Measurements from ENCODE around the gene CRADD. TPM values are rescaled to one million over a fixed set of nuclear protein-coding genes. Genes with fewer than 3 reads are reported as not detected.
A peak's percentile ranks its signal among the peaks of the same experiment; 100 is the strongest.

Gene CRADD
- total and polyA plus RNA-seq, 4 donors, result 16.9 to 33.4 (median 20.0) TPM

DNA sequence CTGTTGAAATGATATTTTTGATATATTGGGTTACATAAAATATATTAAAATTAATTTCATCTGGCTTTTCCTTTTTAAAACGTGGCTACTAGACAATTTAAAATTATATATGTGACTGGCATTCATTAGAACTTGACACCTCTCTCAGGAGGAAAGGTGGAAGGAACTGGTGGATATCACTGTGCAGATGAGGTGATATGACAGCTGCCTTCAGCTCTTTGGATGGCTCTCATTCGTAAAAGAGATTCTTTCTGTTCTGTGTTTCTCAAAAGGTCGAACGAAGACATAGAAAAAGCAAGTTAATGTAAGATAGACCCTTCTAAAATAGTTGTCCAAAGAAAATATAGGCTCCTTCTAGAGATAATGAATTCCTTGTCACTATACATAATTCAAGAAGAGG is 36.6 kb downstream of the CRADD start:
- WGBS, 2 donors, result 90 to 91% methylated on average over 4 of the region's 4 CpGs

DNA sequence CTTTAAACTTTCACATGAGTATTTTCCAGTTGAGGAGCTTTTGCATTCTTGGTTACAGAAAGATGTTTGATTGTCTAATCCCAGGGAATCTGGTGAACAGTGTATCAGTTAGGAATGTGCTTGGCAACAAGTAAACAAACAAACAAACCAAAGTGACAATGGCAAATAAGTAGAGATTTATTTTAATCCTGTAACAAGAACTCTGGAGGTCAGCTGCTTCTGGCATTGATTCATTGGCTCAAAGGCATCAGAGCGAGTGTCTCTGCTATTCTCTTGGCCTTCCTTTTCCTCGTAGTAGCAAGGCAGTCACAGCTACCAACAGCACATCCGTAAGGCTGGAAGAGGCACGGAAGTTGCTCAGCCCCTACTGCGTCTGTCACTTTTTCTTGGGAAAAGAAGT is 37.2 kb downstream of the CRADD start:
- no peaks in the 10 kb centered on the region for H3K4me1 ChIP-seq (ENCODE audit: control insufficient read depth in 1 of 2, insufficient read depth in 2 of 2, low read length in 2 of 2)
- ATAC-seq (ENCODE audit: low FRiP score) (no peak), DNase-seq (no peak)
- H3K36me3 ChIP-seq (ENCODE audit: control insufficient read depth in 1 of 2, insufficient read depth in 2 of 2, low read length in 1 of 2), result no peaks in the 10 kb centered on the region
- H3K9me3 ChIP-seq (ENCODE audit: control insufficient read depth, low read length), result no peaks in the 10 kb centered on the region
- no peak overlapping the region for H3K4me3 ChIP-seq (ENCODE audit: low read length in 2 of 2)
- intact Hi-C loops (cut with DNase I), result no loop called here
- 64 to 70% methylated on average over 5 of the region's 5 CpGs for WGBS, 2 donors
- H3K27ac ChIP-seq (ENCODE audit: low read depth in 1 of 2, low read length in 2 of 2), result peak overlapping the region; percentile 54 to 60
- H3K27me3 ChIP-seq (ENCODE audit: control insufficient read depth in 1 of 2, insufficient read depth in 2 of 2, low read length in 1 of 2), result no peaks in the 10 kb centered on the region

More for the DNA sequence above, 36.6 kb downstream of the CRADD start:
- ATAC-seq (ENCODE audit: low FRiP score), result no peak
- Histone ChIP-seq H3K27ac (ENCODE audit: low read depth in 1 of 2, low read length in 2 of 2) (no peak overlapping the region), H3K27me3 (ENCODE audit: control insufficient read depth in 1 of 2, insufficient read depth in 2 of 2, low read length in 1 of 2) (no peaks in the 10 kb centered on the region), H3K9me3 (ENCODE audit: control insufficient read depth, low read length) (no peaks in the 10 kb centered on the region), H3K4me1 (ENCODE audit: control insufficient read depth in 1 of 2, insufficient read depth in 2 of 2, low read length in 2 of 2) (no peaks in the 10 kb centered on the region), H3K36me3 (ENCODE audit: control insufficient read depth in 1 of 2, insufficient read depth in 2 of 2, low read length in 1 of 2) (no peaks in the 10 kb centered on the region), H3K4me3 (ENCODE audit: low read length in 2 of 2) (no peak overlapping the region)
- DNase-seq, result no peak
- intact Hi-C loops (cut with DNase I), result no loop called here

DNA sequence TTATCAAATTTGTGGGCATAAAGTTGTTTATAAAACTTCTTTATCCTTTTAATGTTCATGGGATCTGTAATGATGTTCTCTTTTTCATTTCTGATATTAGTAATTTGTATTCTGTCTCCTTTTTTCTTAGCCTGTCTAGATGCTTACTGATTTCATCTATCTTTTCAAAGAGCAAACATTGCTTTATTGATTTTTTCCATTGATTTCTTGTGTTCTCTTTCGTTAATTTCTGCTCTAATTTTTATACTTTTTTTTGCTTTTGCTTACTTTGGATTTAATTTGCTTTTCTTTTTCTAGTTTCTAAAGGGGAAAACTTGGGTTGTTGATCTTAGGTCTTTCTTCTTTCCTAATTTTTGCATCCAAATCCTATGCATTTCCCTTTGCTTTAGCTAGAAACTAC is 42.5 kb downstream of the CRADD start:
- Histone ChIP-seq H3K36me3 (ENCODE audit: control insufficient read depth in 1 of 2, insufficient read depth in 2 of 2, low read length in 1 of 2) (no peaks in the 10 kb centered on the region), H3K27me3 (ENCODE audit: control insufficient read depth in 1 of 2, insufficient read depth in 2 of 2, low read length in 1 of 2) (no peaks in the 10 kb centered on the region), H3K27ac (ENCODE audit: low read depth in 1 of 2, low read length in 2 of 2) (no peak overlapping the region), H3K4me3 (ENCODE audit: low read length in 2 of 2) (no peak overlapping the region), H3K9me3 (ENCODE audit: control insufficient read depth, low read length) (no peaks in the 10 kb centered on the region), H3K4me1 (ENCODE audit: control insufficient read depth in 1 of 2, insufficient read depth in 2 of 2, low read length in 2 of 2) (no peaks in the 10 kb centered on the region)
- 91 to 94% methylated on average over 1 of the region's 1 CpG for WGBS, 2 donors
- DNase-seq (no peak), ATAC-seq (ENCODE audit: low FRiP score) (no peak)
- intact Hi-C loops (cut with DNase I), result no loop called here

GRCh38 chr12:93720559-93720958 is 43.4 kb downstream of the CRADD start:
- WGBS, 2 donors, result 95 to 99% methylated on average over 2 of the region's 2 CpGs
- no peak for ATAC-seq (ENCODE audit: low FRiP score)
- intact Hi-C loops (cut with DNase I), result no loop called here

DNA sequence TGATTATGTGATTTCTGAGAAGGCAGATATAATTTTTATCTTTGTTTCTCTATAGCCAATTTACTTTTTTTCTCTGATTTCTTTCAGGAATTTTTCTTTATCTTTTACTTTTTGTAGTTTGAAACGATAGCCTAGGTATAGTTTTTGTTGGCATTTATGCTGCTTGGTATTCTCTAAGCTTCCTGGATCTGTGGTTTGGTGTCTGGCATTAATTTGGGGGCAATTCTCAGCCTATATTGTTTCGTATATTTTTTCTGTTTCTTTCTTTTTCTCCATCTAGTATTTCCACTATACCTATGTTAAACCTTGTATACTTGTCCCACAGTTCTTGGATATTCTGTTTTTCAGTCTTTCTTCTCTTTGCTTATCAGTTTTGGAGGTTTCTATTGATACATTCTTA is 45.0 kb downstream of the CRADD start:
- Histone ChIP-seq H3K36me3 (ENCODE audit: control insufficient read depth in 1 of 2, insufficient read depth in 2 of 2, low read length in 1 of 2) (no peaks in the 10 kb centered on the region), H3K4me3 (ENCODE audit: low read length in 2 of 2) (no peak overlapping the region), H3K9me3 (ENCODE audit: control insufficient read depth, low read length) (no peaks in the 10 kb centered on the region), H3K27me3 (ENCODE audit: control insufficient read depth in 1 of 2, insufficient read depth in 2 of 2, low read length in 1 of 2) (no peaks in the 10 kb centered on the region), H3K27ac (ENCODE audit: low read depth in 1 of 2, low read length in 2 of 2) (no peak overlapping the region), H3K4me1 (ENCODE audit: control insufficient read depth in 1 of 2, insufficient read depth in 2 of 2, low read length in 2 of 2) (no peaks in the 10 kb centered on the region)
- intact Hi-C loops (cut with DNase I), result no loop called here
- 82 to 89% methylated on average over 2 of the region's 2 CpGs for WGBS, 2 donors
- no peak for ATAC-seq (ENCODE audit: low FRiP score)
- no peak for DNase-seq

More at GRCh38 chr12:93720559-93720958, 43.4 kb downstream of the CRADD start:
- DNase-seq, result no peak
- H3K4me1 ChIP-seq (ENCODE audit: control insufficient read depth in 1 of 2, insufficient read depth in 2 of 2, low read length in 2 of 2), result no peaks in the 10 kb centered on the region
- no peak overlapping the region for H3K4me3 ChIP-seq (ENCODE audit: low read length in 2 of 2)
- H3K9me3 ChIP-seq (ENCODE audit: control insufficient read depth, low read length), result no peaks in the 10 kb centered on the region
- no peaks in the 10 kb centered on the region for H3K27me3 ChIP-seq (ENCODE audit: control insufficient read depth in 1 of 2, insufficient read depth in 2 of 2, low read length in 1 of 2)
- no peaks in the 10 kb centered on the region for H3K36me3 ChIP-seq (ENCODE audit: control insufficient read depth in 1 of 2, insufficient read depth in 2 of 2, low read length in 1 of 2)
- H3K27ac ChIP-seq (ENCODE audit: low read depth in 1 of 2, low read length in 2 of 2), result no peak overlapping the region

GRCh38 chr12:93722835-93723567 is 45.8 kb downstream of the CRADD start:
- H3K4me1 ChIP-seq (ENCODE audit: control insufficient read depth in 1 of 2, insufficient read depth in 2 of 2, low read length in 2 of 2), result no peaks in the 10 kb centered on the region
- 80% methylated on average over 4 of the region's 4 CpGs for WGBS, 2 donors
- no peak for ATAC-seq (ENCODE audit: low FRiP score)

GRCh38 chr12:93723568-93723930 is 46.4 kb downstream of the CRADD start:
- no peaks in the 10 kb centered on the region for H3K36me3 ChIP-seq (ENCODE audit: control insufficient read depth in 1 of 2, insufficient read depth in 2 of 2, low read length in 1 of 2)
- no peak overlapping the region for H3K27ac ChIP-seq (ENCODE audit: low read depth in 1 of 2, low read length in 2 of 2)
- no peaks in the 10 kb centered on the region for H3K27me3 ChIP-seq (ENCODE audit: control insufficient read depth in 1 of 2, insufficient read depth in 2 of 2, low read length in 1 of 2)
- H3K4me1 ChIP-seq (ENCODE audit: control insufficient read depth in 1 of 2, insufficient read depth in 2 of 2, low read length in 2 of 2), result no peaks in the 10 kb centered on the region
- H3K9me3 ChIP-seq (ENCODE audit: control insufficient read depth, low read length), result no peaks in the 10 kb centered on the region
- DNase-seq (no peak), ATAC-seq (ENCODE audit: low FRiP score) (no peak)
- intact Hi-C loops (cut with DNase I), result no loop called here
- no peak overlapping the region for H3K4me3 ChIP-seq (ENCODE audit: low read length in 2 of 2)
- WGBS, 2 donors, result 97 to 99% methylated on average over 4 of the region's 4 CpGs

More at GRCh38 chr12:93722835-93723567, 45.8 kb downstream of the CRADD start:
- Histone ChIP-seq H3K9me3 (ENCODE audit: control insufficient read depth, low read length) (no peaks in the 10 kb centered on the region), H3K27ac (ENCODE audit: low read depth in 1 of 2, low read length in 2 of 2) (no peak overlapping the region), H3K27me3 (ENCODE audit: control insufficient read depth in 1 of 2, insufficient read depth in 2 of 2, low read length in 1 of 2) (no peaks in the 10 kb centered on the region), H3K36me3 (ENCODE audit: control insufficient read depth in 1 of 2, insufficient read depth in 2 of 2, low read length in 1 of 2) (no peaks in the 10 kb centered on the region), H3K4me3 (ENCODE audit: low read length in 2 of 2) (no peak overlapping the region)
- intact Hi-C loops (cut with DNase I), result no loop called here
- DNase-seq, result no peak

DNA sequence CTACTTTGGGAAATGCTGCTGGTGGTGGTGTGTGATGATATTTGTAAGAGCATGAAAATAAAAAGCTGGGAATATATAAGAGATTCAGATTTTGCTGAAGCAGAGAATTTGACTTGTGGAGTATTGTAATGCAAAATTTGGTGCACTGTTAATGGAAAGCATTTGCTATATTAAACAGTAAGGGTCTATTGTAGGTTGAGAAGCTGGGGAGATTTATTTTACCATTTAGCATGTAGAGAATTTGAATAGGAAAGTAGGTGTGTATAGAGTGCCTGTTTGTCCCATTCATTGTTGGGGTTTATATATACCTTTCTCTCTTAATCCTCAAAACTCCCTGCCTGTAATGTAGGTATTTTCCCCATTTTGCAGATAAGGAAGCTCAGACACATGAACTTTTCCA is 48.4 kb downstream of the CRADD start:
- DNase-seq (no peak), ATAC-seq (ENCODE audit: low FRiP score) (no peak)
- Histone ChIP-seq H3K4me1 (ENCODE audit: control insufficient read depth in 1 of 2, insufficient read depth in 2 of 2, low read length in 2 of 2) (no peaks in the 10 kb centered on the region), H3K4me3 (ENCODE audit: low read length in 2 of 2) (no peak overlapping the region), H3K27me3 (ENCODE audit: control insufficient read depth in 1 of 2, insufficient read depth in 2 of 2, low read length in 1 of 2) (no peaks in the 10 kb centered on the region), H3K36me3 (ENCODE audit: control insufficient read depth in 1 of 2, insufficient read depth in 2 of 2, low read length in 1 of 2) (no peaks in the 10 kb centered on the region), H3K9me3 (ENCODE audit: control insufficient read depth, low read length) (no peaks in the 10 kb centered on the region), H3K27ac (ENCODE audit: low read depth in 1 of 2, low read length in 2 of 2) (no peak overlapping the region)
- intact Hi-C loops (cut with DNase I), result no loop called here

DNA sequence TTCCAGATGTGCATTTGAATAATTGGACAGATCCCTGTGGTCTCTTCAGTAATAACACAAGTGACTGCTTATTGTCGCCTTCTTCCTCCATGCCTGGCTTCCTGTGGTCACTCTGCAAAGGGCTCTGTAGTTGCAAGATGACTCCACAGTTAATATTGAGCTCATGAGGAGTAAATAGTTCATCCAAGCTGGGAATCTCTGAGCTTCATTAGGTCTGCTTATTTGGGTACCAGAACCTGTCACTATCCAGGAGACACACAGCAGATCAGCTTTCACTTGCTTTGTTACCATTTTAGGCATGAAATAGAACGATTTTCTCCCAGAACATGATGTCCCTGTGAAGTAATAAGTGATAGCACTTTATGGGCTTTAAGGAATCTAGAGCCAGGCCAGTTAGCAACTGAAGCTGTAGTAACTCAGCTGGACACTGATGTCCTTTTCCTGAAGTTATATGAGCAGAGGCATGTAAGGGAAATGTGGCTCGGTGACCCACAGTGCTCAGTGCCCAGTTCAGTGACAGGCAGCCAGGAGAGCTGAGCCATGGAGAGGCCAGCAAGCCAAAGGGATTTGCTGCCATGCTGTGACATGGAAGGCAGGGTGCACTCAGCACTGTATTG is 50.1 kb downstream of the CRADD start:
- H3K9me3 ChIP-seq (ENCODE audit: control insufficient read depth, low read length), result no peaks in the 10 kb centered on the region
- no peaks in the 10 kb centered on the region for H3K27me3 ChIP-seq (ENCODE audit: control insufficient read depth in 1 of 2, insufficient read depth in 2 of 2, low read length in 1 of 2)
- H3K27ac ChIP-seq (ENCODE audit: low read depth in 1 of 2, low read length in 2 of 2), result no peak overlapping the region
- ATAC-seq (ENCODE audit: low FRiP score) (no peak), DNase-seq (no peak)
- H3K36me3 ChIP-seq (ENCODE audit: control insufficient read depth in 1 of 2, insufficient read depth in 2 of 2, low read length in 1 of 2), result no peaks in the 10 kb centered on the region
- WGBS, 2 donors, result 56 to 58% methylated on average over 3 of the region's 3 CpGs
- H3K4me3 ChIP-seq (ENCODE audit: low read length in 2 of 2), result no peak overlapping the region
- H3K4me1 ChIP-seq (ENCODE audit: control insufficient read depth in 1 of 2, insufficient read depth in 2 of 2, low read length in 2 of 2), result no peaks in the 10 kb centered on the region
- intact Hi-C loops (cut with DNase I), result no loop called here

All from aorta (tissue), 5 donors.